Dermis microvascular lymphatic vessel endothelial cell (primary cell): ENCODE data around the gene PSEN1. TPM values are rescaled to one million over a fixed set of nuclear protein-coding genes. Genes with fewer than 3 reads are reported as not detected.
A peak's percentile ranks its signal among the peaks of the same experiment; 100 is the strongest.

ENCODE experiments used
- DNase-seq, 2 donors: peaks; one replicate each; pipeline versions ENCODE4 v3.0.0 to v3.0.0-alpha.2; 2010; ENCODE audit warnings: low read depth in 2 of 2
- total RNA-seq: library from RNA; depleted of rRNA; stranded (reverse); fragments of >200 nt; gene quantifications from 2 replicates; pipeline ENCODE4 v1.2.1, GENCODE V29; 2014

PSEN1 gene
- total RNA-seq, 1 donor from 2014 or later = 32.0 TPM

DNA sequence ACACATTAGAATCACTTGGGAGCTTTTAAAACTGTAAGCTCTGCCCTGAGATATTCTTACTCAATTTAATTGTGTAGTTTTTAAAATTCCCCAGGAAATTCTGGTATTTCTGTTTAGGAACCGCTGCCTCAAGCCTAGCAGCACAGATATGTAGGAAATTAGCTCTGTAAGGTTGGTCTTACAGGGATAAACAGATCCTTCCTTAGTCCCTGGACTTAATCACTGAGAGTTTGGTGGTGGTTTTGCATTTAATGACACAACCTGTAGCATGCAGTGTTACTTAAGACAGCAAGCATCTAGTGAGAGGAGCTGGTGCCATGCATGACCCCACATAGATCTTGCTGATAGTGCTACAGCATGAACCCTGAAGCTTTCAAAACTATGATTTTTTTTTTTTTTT lies 81.1 kb downstream of the PSEN1 start:
- DNase-seq = no peak

DNA sequence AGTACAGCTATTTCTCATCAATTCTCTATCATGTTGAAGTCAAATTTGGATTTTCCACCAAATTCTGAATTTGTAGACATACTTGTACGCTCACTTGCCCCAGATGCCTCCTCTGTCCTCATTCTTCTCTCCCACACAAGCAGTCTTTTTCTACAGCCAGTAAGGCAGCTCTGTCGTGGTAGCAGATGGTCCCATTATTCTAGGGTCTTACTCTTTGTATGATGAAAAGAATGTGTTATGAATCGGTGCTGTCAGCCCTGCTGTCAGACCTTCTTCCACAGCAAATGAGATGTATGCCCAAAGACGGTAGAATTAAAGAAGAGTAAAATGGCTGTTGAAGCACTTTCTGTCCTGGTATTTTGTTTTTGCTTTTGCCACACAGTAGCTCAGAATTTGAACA lies 83.8 kb downstream of the PSEN1 start:
- no peak for DNase-seq

DNA sequence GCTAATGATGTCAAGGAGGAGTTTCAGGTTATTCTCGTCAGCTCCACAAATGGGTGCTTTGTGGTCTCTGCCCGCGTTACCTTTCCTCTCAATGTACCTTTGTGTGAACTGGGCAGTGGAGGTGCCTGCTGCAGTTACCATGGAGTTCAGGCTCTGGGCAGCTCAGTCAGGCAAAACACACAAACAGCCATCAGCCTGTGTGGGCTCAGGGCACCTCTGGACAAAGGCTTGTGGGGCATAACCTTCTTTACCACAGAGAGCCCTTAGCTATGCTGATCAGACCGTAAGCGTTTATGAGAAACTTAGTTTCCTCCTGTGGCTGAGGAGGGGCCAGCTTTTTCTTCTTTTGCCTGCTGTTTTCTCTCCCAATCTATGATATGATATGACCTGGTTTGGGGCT lies 84.3 kb downstream of the PSEN1 start:
- DNase-seq = no peak

DNA sequence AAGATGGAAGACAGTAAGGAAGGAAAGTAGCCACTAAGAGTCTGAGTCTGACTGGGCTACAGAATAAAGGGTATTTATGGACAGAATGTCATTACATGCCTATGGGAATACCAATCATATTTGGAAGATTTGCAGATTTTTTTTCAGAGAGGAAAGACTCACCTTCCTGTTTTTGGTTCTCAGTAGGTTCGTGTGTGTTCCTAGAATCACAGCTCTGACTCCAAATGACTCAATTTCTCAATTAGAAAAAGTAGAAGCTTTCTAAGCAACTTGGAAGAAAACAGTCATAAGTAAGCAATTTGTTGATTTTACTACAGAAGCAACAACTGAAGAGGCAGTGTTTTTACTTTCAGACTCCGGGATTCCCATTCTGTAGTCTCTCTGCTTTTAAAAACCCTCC lies 85.6 kb downstream of the PSEN1 start:
- DNase-seq = peak in 1 of 2 donors; percentile 85

DNA sequence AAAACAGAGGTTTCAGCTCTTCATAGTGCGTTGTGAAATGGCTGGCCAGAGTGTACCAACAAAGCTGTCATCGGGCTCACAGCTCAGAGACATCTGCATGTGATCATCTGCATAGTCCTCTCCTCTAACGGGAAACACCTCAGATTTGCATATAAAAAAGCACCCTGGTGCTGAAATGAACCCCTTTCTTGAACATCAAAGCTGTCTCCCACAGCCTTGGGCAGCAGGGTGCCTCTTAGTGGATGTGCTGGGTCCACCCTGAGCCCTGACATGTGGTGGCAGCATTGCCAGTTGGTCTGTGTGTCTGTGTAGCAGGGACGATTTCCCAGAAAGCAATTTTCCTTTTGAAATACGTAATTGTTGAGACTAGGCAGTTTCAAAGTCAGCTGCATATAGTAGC lies 86.7 kb downstream of the PSEN1 start:
- no peak for DNase-seq

DNA sequence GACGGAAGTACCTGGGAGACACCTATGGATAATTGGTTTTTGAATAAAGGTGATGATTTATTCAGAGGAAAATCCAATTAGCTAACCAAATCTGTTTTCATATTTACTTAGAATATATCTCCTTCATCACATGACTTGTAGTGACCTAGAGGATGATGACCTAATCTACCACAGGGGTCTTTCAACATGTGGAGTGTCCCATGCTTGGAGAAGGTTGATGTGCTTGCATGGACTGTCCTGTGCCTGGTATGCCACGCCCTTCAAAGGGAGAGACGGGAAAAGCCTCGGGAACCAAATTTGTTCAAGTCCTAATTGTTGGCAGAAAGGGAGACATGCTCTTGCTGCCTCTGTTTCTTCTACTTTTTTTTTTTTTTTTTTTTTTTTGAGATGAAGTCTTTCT lies 89.2 kb downstream of the PSEN1 start:
- no peak for DNase-seq

DNA sequence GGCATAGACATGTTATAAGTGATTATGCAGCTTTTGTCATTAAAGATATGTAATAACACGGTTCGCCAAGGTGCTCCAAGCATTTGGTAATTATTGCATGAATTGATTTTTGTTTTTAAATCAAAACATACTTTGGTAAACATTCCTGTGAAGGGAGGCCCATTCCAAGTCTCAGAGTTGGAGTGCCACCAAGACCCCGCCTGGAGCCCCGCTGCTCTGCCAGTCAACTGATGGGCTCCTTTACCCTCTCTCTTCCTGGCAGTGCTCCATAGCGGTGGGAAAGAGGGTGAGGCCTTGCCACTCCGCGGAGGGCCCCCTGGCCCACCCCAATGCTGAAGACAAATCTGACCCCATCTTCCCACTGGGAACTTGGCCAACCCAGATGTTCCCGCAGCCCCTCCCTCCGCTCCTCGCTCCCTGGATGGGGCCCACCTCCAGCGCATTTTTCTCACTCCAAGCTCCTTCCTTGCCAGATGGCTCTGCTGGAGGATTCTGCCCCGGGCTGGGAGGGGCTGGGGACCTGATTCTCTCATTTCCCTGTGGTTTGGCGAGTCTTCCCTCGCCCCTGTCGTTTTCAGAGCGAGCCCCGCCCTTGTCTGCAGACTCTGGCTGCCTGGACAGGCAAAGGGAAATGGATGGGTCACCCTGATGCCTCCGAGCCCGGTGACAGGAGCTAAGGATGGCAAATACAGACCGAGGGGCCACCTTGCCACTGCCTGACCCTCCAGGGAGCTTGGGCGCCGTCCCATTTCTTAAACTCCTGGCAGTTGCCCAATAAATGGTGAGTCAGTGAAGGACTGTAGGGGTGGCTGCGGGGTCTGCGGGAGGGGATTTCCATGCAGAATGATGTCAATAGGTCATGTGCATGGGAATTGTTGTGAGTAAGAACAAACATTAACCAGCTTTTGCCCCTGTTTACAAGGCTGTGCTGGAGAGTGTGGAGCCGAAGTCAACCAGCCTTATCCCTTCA lies 91.8 kb downstream of the PSEN1 start:
- DNase-seq = peak in 1 of 2 donors; percentile 97

DNA sequence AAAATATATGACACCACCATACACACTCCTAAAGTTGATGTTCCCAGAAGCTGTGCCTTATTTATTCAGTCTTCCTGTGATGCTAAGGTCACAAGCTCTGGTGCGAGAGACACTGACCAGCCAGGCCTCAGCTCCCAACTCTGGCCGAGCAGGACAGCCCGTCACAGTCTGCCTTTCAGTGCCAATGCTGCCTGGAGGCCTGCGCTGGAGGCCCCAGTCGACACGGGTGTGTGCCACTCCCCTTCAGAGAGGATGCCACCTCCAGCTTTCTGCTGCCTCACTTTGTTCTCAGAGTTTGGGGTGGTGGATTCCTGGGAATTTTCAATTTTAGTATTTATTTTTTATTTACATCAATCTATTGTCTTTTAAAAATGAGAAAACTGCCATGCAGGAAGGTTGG lies 93.7 kb downstream of the PSEN1 start:
- DNase-seq = no peak

DNA sequence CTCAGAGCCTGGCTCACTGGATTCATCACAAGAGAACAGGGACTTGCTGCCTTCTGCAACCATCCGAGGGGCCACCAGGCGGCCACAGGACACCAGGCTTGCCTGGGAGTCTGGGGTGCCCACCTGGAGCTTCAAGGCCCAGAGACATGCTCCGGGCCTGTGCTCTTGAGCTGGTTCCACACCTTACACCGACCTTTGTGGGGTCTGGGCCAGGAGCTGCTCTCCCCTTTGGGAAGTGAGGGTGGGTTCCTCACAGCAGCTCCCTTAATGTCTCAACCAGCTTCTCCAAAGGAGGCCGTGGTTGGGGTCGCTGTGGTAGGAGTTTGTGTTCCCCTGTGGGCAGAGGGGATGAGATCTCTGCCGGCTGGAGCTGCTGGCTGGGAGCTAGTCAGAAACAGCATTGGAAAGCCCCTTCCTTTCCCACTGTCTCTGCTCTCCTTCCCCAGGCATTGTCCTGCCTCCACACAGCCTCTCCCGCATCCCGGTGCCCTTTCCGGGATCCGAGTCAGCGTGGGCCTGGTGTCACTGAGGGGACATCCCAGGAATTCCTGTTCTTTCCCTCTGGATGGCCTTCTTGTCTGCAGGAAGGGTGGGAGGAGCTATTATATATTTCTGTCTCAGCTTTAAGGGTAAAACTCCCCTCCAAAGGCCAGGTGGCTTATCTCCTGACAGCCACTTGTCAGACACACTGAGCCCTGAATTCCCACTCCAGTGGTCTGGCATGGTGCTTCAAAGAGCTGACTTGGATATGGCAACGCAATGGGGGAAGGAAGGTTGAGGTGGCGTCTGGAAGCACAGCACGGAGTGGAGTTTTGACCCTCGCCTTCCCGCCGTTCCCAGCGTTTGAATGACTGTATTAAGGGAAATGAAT lies 95.9 kb downstream of the PSEN1 start:
- DNase-seq = peak; percentile 60 to 87

DNA sequence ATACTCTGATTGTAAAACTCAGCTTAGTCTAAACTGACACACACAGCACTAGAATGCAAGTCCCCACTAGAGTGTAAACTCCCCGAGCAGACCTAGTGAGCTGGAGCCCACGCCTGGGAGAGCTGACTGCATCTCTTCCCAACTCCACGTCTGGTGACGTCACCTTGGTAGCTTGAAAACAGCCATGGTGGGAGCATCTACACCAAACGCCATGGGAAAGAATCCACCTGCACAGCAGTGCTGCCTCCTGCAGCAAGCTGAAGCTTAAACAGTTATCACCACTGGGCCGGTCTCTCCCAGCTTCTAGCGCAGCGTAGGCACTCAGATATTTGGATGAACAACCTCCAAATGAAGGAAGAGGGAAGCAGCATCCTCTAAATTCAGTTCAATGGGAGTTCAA lies 96.7 kb downstream of the PSEN1 start:
- peak in 1 of 2 donors; percentile 61 for DNase-seq

DNA sequence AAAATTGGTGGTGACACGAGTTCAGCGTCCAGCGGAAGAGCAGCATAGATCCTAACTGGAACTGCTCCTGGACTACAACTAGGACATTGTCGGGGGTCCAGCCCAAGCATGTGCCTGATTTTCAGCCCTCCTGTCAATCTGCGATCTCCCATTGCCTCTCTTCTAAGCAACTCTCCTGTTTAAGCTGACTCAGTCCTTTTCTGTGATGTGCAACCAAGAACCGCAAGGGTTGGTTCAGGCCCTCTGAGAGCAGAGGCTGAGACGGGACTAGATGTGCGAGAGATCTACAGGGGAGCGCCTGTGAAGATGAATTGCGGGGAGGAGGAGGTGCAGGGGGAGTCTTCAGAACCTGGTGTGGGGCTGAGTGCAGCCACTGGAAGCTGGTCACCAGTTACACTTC lies 97.3 kb downstream of the PSEN1 start:
- DNase-seq = no peak

DNA sequence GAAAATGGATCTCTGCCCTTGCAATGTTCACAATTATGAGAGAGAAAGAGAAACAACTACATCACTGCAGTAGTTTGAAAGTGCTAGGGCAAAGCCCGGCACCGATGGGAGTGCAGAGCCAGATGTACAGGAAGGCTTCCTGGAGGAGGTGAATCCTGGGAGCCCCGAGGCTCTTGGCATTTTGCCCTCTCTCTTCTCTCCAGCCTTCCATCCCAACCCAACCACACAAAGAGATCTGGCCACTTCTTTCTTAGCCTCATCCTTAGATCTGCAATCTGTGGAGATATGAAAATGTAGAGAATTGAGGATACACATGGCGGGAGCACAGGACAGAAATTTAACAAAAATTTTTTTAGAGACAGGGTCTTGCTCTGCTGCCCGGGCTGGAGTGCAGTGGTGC lies 97.7 kb downstream of the PSEN1 start:
- DNase-seq = no peak

DNA sequence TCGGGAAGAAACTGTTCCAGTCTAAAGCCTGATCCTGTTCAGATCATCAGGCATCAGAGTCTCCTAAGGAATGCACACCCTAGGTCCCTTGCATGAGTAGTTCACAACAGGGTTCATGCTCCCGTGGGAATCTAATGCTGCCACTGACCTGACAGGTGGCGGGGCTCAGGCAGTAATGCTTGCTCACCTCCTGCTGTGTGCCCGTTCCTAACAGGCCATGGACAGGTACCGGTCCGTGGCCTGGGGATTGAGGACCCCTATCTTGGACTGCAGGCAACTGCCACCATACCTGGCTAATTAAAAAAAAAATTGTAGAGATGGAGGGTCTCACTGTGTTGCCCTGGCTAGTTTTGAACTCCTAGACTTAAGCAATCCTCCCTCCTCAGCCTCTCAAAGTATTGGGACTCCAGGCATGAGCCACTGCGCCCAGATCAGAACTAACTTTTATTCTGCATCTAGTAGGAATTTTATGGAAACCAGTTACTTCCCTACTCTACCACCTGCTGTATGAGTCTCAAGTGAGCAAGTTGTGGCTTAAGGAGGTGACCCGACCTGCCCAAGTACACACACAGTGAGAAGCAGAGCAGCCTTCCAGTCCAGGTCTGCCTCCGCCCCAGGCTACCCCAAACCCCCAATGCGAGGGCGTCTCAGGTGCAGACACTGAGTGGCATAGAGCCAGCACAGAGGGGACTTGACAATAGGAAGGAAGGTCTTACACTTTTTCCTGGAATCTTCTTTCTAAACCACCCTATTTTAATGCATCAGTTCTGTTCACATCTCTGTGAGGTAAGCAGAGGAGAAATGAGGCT lies 98.5 kb downstream of the PSEN1 start:
- DNase-seq = no peak

DNA sequence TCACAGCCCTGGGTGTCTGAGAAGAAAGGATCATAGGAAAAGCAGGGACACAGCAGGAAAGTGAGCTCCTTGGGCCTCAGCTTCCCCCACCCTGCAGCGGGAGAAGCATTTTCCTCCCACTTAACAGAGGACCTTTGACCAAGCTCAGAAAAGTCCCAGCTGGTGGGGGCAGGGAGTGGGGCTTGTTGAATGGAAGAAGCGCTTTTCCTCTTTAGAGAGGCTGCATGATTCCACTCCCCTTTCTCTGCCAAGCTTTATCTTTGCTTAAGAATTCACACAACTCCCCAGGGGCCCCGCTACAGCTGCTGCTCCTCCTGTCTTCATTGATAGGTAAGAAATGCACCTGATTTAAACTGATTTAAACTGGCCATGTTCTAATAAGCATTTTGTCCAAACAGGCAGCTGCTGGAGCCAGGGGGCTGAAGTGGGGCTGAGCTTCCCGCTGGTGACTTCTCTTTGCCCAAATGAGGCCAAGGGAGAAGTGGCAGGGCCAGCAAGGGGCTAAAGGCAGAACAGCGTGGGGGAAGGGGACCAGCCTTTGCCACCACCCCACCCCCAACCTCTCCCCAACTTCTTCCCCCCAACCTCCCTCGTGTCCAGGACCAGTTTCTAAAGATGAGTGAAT lies 99.3 kb downstream of the PSEN1 start:
- DNase-seq = no peak

DNA sequence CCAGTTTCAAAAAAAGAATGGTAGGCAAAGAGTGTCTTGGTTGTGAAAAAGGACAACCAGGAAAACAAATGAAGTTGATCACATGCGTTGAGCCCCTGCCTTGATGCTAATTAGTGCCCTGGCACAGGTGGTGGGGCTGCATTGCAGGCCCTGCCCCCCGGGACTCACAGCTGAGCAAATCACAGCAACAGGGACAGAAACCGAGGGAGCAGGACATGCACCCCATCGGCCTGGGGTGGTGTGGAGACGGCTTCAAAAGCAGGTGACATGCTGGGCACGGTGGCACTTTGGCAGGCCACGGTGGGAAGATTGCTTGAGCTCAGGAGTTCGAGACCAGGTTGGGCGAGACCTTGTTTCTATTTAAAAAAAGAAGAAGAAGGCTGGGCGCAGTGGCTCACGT lies 99.8 kb downstream of the PSEN1 start:
- no peak for DNase-seq

DNA sequence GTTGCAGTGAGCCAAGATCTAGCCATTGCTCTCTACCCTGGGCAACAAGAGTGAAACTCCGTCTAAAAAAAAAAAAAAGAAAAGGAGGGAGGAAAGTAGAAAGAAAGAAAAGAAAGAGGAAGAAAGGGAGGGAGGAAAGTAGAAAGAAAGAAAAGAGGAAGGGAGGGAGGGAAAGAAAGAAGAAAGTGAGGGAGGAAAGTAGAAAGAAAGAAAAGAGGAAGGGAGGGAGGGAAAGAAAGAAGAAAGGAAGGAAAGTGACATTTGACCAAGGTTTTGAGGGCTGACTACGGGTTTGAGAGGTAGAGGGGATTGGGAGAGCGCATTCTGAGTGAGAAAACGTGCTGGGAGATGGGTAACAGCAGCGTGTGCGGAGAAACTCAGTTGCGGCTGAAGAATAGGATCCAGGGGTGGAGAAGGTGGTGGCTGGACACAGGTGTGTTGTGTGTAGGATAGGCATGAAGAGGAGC lies 100.5 kb downstream of the PSEN1 start:
- no peak for DNase-seq

DNA sequence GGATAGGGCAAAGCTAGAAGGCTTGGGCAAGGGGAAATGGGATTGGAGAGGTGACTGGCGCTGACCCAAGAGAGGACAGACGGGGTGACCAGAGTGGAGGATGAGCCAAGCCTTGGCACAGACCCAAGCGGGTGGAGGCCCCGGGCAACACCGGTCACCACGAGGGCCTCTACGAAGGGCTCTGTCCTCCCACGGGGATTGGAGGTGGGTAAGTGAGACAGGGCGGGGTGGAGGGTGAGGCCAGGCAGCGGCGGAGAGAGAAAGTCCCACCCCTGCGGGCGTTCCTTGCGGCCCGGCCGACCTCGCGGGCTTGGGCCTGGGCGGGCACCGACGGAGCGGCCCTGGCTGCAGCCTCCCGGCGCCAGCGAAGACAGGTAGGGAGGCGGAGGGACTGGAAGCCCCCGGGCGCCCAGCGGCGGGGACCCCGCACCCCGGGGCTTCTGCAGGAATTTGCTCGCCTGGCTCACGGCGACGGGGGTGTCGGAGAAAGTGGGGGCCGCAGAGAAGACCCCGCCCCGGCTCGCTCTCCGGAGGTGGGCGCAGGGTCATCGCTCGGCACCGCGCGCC lies 101.0 kb downstream of the PSEN1 start, which contains the start of gene PAPLN:
TSS of gene PAPLN (plus strand) at position 288 of the 567 bp plus-strand sequence. CDS start 2,273 bp downstream, outside the sequence.
- DNase-seq = peak in 1 of 2 donors; percentile 55

DNA sequence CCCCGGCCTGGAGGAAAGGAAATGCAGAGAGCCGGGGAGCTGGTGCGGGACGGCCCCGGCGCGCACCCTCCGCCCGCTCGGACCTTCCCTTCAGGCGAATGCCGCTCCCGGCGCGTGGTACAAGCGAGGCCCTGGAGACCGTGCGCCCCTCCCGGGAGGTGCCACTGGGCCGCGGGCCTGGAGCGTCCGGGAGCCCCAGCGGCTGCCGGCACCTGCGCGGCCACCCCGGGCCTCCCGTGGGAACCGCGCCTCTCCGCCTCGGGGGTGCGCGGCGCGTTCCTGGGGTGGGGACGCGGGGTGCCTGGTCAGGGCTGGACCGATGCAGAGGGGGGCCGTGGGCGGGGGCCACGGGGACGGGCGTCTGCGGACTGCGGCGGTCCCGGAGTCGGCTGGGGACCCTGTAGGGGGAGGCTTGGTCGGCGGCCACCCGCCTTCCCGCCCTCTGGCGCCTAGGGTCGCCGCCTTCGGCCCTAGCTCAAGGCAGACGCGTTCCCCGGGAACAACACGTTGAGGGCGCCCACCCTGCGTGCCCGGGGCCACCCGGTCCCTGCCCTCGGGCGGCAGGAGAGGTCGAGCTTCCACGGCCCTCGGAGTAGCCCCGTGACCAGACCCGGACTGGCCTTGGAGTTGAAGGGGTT lies 101.6 kb downstream of the PSEN1 start:
- DNase-seq = peak in 1 of 2 donors; percentile 21

DNA sequence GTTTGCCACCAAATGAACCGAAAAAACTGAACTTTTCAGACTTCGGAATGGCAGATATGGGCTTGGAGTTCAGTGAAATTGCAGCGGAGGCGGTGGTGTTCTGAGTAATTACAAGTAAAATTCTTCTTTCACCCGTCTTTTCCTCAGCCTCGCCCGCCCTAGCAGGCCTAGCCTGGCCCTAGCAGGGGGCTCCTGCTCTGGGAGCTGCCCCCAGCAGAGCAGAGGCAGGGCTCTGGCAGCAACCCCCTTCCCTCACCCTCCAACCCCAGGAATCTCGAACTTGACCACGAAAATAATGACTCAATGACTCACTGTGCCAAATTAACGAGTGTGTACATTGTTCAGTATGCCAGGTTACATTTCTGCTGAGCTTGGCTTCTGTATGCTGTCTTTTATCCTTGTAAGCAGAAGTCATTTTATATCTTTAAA lies 102.1 kb downstream of the PSEN1 start:
- DNase-seq = peak in 1 of 2 donors; percentile 71

DNA sequence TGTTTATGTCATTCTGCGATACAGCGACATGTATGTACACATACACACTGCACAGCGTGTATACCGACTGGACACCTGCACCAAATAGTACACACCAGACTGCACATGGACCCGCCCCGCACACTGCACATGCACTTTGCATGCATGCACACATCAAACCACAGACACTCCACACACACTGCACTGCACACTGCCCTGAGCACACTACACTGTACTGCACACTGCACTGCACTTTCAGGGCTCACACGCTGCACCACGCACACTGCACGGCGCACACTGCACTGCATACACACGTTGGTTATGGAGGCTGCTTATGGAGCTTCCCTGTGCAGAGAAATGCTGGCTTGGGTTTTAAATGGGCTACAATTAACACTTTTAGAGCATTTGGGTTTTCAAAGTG lies 102.6 kb downstream of the PSEN1 start:
- DNase-seq = peak in 1 of 2 donors; percentile 22
